ENCODE data around the gene ARGLU1.
A peak's percentile ranks its signal among the peaks of the same experiment; 100 is the strongest.

ARGLU1 gene

GRCh38 chr13:106497079-106497478 is 70.9 kb downstream of the ARGLU1 start:
- H3K36me3 ChIP-seq (ENCODE audit: control insufficient read depth in 2 of 2, insufficient read depth in 2 of 2, low read length in 2 of 2) = peaks cover 16 to 27% of the 10 kb centered on the region in 2 donors
- no peaks in the 10 kb centered on the region for H3K27me3 ChIP-seq (ENCODE audit: control insufficient read depth in 1 of 2, insufficient read depth in 2 of 2, low read length in 2 of 2)
- H3K4me3 ChIP-seq (ENCODE audit: low read length in 2 of 2) = peak overlapping the region in 1 of 2 donors; percentile 27
- H3K9me3 ChIP-seq (ENCODE audit: control insufficient read depth in 2 of 2, low read length in 2 of 2) = no peaks in the 10 kb centered on the region
- H3K27ac ChIP-seq (ENCODE audit: low read length) = no peak overlapping the region
- H3K9ac ChIP-seq (ENCODE audit: low read length in 2 of 2) = no peak overlapping the region
- H3K4me1 ChIP-seq (ENCODE audit: control insufficient read depth, insufficient read depth, low read length) = peaks cover 22% of the 10 kb centered on the region

- H3K4me1 ChIP-seq (ENCODE audit: control insufficient read depth, insufficient read depth, low read length) = peaks cover 29% of the 10 kb centered on the region
- no peaks in the 10 kb centered on the region for H3K9me3 ChIP-seq (ENCODE audit: control insufficient read depth in 2 of 2, low read length in 2 of 2)
- H3K9ac ChIP-seq (ENCODE audit: low read length in 2 of 2) = no peak overlapping the region
- H3K36me3 ChIP-seq (ENCODE audit: control insufficient read depth in 2 of 2, insufficient read depth in 2 of 2, low read length in 2 of 2) = peaks cover 16 to 30% of the 10 kb centered on the region in 2 donors
- H3K27me3 ChIP-seq (ENCODE audit: control insufficient read depth in 1 of 2, insufficient read depth in 2 of 2, low read length in 2 of 2) = no peaks in the 10 kb centered on the region
- peak overlapping the region; percentile 38 for H3K27ac ChIP-seq (ENCODE audit: low read length)
- H3K4me3 ChIP-seq (ENCODE audit: low read length in 2 of 2) = peak overlapping the region in 1 of 2 donors; percentile 27
Observed at GRCh38 chr13:106496072-106496997, 71.6 kb downstream of the ARGLU1 start.

DNA sequence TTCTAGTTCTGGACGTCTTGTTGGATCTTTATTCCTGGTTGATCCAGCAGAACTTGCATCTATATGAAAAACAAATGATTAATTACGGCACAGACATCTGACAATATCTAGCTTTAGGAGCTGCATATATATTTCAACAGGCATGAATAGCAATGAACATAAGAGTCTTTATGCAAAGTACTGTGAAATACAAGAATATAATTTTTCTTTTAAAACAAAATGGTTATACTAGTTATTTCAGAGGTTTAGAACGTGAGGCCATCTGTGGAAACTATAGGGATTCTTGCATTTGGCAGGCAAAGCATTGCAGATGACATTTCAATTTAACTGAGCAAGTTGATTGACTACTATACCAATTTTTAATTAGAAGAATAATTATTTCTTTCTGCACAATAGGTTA is 73.0 kb downstream of the ARGLU1 start:
- Histone ChIP-seq H3K27ac (ENCODE audit: low read length) (no peak overlapping the region), H3K27me3 (ENCODE audit: control insufficient read depth in 1 of 2, insufficient read depth in 2 of 2, low read length in 2 of 2) (no peaks in the 10 kb centered on the region), H3K4me1 (ENCODE audit: control insufficient read depth, insufficient read depth, low read length) (peaks cover 42% of the 10 kb centered on the region), H3K4me3 (ENCODE audit: low read length in 2 of 2) (no peak overlapping the region), H3K9me3 (ENCODE audit: control insufficient read depth in 2 of 2, low read length in 2 of 2) (no peaks in the 10 kb centered on the region), H3K9ac (ENCODE audit: low read length in 2 of 2) (no peak overlapping the region), H3K36me3 (ENCODE audit: control insufficient read depth in 2 of 2, insufficient read depth in 2 of 2, low read length in 2 of 2) (peaks cover 20 to 30% of the 10 kb centered on the region in 2 donors)

DNA sequence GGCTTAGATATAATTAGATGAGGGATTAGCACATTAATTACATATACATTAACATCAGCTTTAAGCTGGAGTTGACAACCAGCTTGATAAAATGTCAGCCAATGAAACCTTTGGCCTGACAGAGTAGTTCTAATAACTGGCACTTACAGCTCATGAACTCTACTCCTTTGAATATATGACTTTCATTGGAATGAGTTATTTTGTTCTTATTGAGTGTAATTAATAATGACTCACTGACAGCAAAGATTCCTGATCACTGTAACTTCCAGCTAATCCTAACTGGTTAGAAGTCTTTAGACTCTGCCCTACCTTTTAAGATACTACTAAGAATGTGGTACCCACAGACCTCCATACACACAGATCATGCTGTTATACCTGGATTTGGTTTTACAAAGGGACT is 73.4 kb downstream of the ARGLU1 start:
- no peak overlapping the region for H3K9ac ChIP-seq (ENCODE audit: low read length in 2 of 2)
- peaks cover 20 to 30% of the 10 kb centered on the region in 2 donors for H3K36me3 ChIP-seq (ENCODE audit: control insufficient read depth in 2 of 2, insufficient read depth in 2 of 2, low read length in 2 of 2)
- no peak overlapping the region for H3K4me3 ChIP-seq (ENCODE audit: low read length in 2 of 2)
- H3K27ac ChIP-seq (ENCODE audit: low read length) = no peak overlapping the region
- no peaks in the 10 kb centered on the region for H3K27me3 ChIP-seq (ENCODE audit: control insufficient read depth in 1 of 2, insufficient read depth in 2 of 2, low read length in 2 of 2)
- H3K4me1 ChIP-seq (ENCODE audit: control insufficient read depth, insufficient read depth, low read length) = peaks cover 42% of the 10 kb centered on the region
- H3K9me3 ChIP-seq (ENCODE audit: control insufficient read depth in 2 of 2, low read length in 2 of 2) = no peaks in the 10 kb centered on the region

DNA sequence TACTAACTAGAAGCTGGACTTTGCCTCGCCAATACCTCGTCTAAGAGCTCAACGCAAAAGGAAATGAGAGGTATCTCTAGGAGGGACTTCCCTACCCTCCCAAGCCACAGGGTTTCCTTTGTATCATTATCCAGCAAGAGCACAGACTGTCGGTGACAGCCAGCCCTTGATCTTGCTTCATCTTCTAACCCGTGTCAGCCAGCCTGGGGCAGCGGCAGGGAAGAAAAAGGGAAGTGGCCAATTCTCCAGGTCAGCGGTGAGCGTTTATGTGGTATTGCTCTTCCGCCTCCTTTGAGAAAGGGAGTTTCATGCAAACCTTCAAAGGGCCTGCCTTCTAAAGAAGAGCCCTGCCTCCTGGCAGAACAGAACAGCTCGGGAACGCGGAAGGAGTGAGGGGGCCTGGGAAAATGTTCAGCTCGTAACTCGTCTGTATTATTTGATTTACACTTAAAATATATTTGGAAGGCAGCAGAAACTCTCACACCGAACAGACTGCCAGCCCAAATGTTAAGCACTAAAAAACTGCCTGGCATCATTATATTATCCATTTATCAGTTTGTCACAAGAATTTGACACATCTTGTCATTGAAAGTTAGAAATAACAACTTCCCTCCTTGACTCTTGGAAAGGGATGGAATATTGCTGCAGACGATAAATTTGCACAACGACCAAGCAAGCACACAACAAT is 74.3 kb downstream of the ARGLU1 start:
- peaks cover 20 to 30% of the 10 kb centered on the region in 2 donors for H3K36me3 ChIP-seq (ENCODE audit: control insufficient read depth in 2 of 2, insufficient read depth in 2 of 2, low read length in 2 of 2)
- H3K9me3 ChIP-seq (ENCODE audit: control insufficient read depth in 2 of 2, low read length in 2 of 2) = no peaks in the 10 kb centered on the region
- no peak overlapping the region for H3K9ac ChIP-seq (ENCODE audit: low read length in 2 of 2)
- H3K4me3 ChIP-seq (ENCODE audit: low read length in 2 of 2) = no peak overlapping the region
- peaks cover 41% of the 10 kb centered on the region for H3K4me1 ChIP-seq (ENCODE audit: control insufficient read depth, insufficient read depth, low read length)
- peak overlapping the region; percentile 18 for H3K27ac ChIP-seq (ENCODE audit: low read length)
- H3K27me3 ChIP-seq (ENCODE audit: control insufficient read depth in 1 of 2, insufficient read depth in 2 of 2, low read length in 2 of 2) = no peaks in the 10 kb centered on the region

DNA sequence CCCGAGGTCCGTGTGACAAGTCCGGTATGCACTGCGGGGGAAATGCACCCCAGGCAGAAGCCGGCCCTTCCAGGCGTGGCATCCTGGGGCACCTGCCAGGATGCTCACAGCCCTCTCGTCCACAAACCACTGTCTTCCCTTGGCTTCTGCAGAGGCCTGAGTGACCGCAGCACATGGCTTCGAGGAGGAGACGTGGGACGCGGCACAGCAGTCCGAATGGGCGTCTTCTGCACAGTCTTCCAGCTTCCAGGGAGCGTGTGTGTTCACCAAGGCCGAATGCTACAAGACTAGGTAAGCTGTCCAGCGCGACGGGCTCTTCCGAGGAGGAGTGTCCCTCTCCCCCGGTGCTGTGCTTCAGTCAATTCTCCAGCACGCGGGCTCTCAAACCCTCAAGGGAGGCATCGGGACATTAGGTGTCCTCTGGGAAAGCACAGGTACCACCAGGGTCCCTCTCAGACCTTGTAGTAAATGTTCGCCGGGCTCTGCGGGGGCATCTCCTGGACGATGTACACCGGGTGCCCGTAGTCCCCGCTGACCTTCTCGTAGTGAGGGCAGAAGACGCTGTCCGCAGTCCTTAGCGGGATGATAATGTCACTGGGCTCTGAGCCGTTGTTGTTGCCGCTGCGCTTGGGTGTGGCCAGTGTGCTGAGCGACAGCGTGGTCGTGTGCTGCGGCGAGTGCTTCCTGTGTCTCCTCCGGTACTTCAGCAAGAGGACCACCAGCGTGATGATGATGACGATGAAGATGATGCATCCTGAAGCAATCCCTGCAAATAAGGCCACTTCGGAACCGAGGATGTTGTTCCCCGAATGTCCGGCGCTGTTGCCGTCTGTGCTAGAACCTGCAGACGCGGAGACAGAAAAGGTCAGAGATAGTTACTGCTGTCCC is 75.1 kb downstream of the ARGLU1 start:
- H3K4me3 ChIP-seq (ENCODE audit: low read length in 2 of 2) = peak overlapping the region in 1 of 2 donors; percentile 44
- H3K9ac ChIP-seq (ENCODE audit: low read length in 2 of 2) = no peak overlapping the region
- H3K36me3 ChIP-seq (ENCODE audit: control insufficient read depth in 2 of 2, insufficient read depth in 2 of 2, low read length in 2 of 2) = peaks cover 20 to 30% of the 10 kb centered on the region in 2 donors
- H3K9me3 ChIP-seq (ENCODE audit: control insufficient read depth in 2 of 2, low read length in 2 of 2) = no peaks in the 10 kb centered on the region
- H3K27me3 ChIP-seq (ENCODE audit: control insufficient read depth in 1 of 2, insufficient read depth in 2 of 2, low read length in 2 of 2) = no peaks in the 10 kb centered on the region
- H3K27ac ChIP-seq (ENCODE audit: low read length) = peak overlapping the region; percentile 76
- peaks cover 41% of the 10 kb centered on the region for H3K4me1 ChIP-seq (ENCODE audit: control insufficient read depth, insufficient read depth, low read length)

- Histone ChIP-seq H3K9ac (ENCODE audit: low read length in 2 of 2) (peak overlapping the region; percentile 26 to 51), H3K9me3 (ENCODE audit: control insufficient read depth in 2 of 2, low read length in 2 of 2) (no peaks in the 10 kb centered on the region), H3K4me1 (ENCODE audit: control insufficient read depth, insufficient read depth, low read length) (peaks cover 41% of the 10 kb centered on the region), H3K36me3 (ENCODE audit: control insufficient read depth in 2 of 2, insufficient read depth in 2 of 2, low read length in 2 of 2) (peaks cover 20 to 30% of the 10 kb centered on the region in 2 donors), H3K27me3 (ENCODE audit: control insufficient read depth in 1 of 2, insufficient read depth in 2 of 2, low read length in 2 of 2) (no peaks in the 10 kb centered on the region), H3K4me3 (ENCODE audit: low read length in 2 of 2) (peak overlapping the region; percentile 28 to 44), H3K27ac (ENCODE audit: low read length) (peak overlapping the region; percentile 76)
Observed at GRCh38 chr13:106491928-106492587, 75.9 kb downstream of the ARGLU1 start.
